Occipital lobe (tissue), 2 donors: ENCODE measurements around the gene ITFG1. TPM values are rescaled to one million over a fixed set of nuclear protein-coding genes. Genes with fewer than 3 reads are reported as not detected.
"Not testable (repeated sequence)": the region's sequence is repeated elsewhere in the genome, so short reads cannot be mapped to it uniquely, and the experiment has no call there.

Source experiments
- DNase-seq: peaks from one replicate; lab custom pipeline; 2025; lab: John Stamatoyannopoulos, UW
- total RNA-seq: library from RNA; depleted of rRNA; stranded (reverse); fragments of >200 nt; gene quantifications from one replicate; pipeline ENCODE4 v1.2.3, GENCODE V29; 2014

The ITFG1 gene
- total RNA-seq, 1 donor from 2014 or later = 187 TPM

DNA sequence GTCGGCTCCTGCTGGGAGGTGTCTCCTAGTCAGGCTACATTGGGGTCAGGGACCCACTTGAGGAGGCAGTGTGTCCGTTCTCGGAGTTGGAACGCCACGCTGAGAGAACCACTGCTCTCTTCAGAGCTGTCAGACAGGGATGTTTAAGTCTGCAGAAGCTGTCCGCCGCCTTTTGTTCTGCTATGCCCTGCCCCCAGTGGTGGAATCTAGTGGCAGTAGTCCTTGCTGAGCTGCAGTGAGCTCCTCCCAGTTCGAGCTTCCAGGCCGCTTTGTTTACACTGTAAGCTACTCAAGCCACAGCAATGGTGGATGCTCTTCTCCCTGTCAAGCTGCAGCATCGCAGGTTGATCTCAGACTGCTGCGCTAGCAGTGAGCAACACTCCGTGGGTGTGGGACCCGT is 36.0 kb downstream of the ITFG1 start:
- DNase-seq = no peak

DNA sequence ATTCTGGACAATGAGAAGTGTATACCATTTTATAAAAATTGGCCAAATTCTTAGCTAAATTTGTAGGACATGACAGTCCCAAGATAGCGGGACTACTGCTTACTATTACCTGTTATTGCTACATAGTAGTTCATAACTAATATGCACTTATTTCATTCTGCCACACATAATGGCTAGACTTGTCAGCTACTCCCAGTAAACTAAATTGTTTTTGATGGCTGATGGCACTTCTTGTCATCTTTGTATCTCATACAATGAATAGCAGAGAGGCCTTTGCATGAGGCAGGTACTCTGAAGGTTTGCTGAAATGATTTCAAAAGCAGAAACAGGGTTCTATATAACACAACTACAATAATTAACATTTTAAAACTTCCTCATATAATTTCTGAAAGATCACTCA is 44.0 kb downstream of the ITFG1 start:
- no peak for DNase-seq

DNA sequence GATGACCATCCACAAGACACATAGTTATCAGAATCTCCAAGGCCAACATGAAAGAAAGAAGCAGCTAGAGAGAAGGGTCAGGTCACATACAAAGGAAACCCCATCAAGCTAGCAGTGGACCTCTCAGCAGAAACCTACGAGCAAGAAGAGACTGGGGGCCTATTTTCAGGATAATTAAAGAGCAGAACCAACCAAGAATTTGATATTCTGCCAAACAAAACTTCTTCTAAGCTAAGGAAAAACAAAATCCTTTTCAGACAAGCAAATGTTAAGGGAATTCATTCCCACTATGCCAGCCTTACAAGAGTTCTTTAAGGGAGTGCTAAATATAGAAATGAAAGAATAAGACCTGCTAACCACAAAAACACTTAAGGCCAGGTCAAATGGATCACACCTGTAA is 47.8 kb downstream of the ITFG1 start:
- no peak for DNase-seq

DNA sequence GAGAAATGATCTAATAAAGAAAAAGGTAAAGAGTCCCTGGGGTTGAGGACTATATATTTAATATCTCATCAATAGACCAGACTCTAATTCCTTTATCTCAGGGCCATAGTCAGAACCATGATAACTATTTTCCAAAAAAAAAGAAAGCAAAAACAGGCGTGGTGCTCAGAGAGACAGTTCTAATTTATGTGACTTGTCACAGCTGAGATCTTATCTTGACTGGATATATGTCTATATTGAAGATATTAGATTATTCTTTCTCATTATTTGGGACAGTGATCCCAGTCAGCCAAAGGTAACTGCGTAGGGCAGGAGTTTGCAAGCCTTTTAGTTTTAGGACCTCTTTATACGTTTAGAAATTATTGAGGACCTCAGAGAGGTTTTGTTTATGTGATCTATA is 52.4 kb downstream of the ITFG1 start:
- no peak for DNase-seq

DNA sequence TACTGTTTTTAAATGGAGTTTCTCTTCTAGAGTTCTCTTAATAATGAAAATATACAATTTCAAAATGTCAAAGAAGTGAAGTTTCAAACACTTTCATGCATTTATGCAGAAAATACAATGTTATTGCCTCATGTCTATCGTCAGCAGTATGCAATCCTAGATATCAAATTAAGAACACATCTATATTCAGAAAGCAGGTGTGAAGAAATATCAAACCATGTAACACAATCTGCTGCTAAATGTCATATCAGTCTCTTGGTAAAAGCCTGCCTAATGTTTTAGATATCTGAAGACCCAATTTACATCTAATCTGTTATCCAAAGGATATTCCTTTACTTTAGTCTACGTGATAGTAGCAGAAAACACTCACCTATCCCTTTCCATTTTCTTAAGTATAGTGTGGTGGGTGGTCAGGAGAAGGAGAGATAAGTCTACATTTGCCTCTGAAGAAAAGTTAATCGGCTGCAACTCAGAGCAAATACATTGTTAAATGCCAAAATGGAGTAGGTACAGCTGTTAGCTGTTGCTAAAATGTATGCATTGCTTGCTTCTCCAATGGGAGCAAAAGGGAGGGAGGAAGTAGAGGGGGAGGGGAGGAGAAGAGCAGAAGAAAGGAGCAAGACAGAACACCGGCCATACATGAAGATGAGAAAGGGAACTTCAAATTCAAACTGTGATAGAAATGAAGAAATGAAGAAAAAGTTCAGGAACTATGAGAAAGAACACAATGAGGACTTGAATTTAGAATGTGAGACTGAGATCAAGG is 64.9 kb downstream of the ITFG1 start:
- no peak for DNase-seq

DNA sequence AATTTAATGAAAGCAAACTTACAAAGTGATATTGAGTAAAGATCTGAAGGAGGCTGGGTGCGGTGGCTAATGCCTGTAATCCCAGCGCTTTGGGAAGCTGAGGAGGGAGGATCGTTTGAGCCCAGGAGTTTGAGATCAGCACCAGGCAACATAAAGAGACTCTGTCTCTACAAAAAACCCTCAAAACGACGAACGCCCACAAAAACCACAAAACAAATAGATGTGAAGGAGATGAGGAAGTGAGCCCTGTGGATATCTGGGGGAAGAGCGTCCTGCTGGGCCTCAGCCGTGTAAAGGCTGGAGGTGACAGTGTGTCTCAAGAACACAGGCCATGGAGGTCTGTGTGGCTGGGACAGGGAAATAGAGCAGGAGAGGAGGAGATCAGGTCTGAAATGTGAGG is 68.8 kb downstream of the ITFG1 start:
- no peak for DNase-seq

DNA sequence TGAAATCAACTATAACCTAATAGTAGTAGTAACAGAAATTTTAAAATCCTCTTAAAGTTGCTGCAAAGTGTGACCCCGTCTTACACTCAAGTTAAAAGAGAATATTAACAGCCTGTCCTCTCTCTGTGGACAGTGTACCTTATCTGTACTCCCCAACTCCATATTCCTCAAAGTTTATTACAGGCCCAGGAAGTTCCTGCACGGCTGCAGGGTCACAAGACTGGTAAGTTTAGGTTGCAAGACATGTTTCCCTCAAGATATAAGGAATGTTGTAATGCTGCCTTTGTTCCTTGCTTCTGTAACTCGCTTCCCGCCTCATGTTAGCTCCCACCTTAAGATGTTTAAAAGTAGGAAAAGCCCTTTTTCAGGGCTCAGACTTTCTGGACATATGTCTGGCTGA is 72.2 kb downstream of the ITFG1 start:
- DNase-seq = no peak

DNA sequence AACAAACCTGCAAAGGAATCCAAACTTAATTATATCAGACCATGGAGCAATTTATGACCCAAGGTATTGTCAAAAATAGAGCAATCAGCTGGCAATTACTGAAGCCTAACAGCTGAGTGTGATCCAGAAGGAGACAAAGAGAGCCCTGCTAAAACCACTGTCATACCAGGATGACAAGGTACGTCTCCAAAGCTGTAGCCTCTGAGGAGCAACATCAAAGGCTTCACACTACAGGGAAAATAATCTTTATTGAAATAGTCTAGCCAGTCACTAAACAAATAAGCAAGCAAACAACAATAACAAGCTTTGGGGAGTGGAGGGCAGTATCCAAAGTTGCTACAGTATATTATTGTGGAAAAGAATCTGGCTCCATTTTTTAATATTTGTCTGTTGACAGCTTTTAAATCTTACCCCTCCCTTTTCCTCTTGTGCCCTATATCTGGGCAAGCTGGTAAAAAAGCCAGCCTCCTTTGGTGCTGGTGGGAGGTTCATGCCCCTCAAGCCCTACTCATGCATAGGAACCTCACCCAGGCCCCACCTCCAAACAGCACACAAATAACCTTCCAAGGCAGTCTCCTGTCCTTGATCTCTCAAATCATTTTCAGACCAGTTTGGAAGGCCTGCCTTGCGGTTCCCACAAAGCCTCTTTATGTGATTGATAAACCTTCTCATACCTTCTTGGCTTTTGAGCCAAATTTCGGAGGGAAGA is 73.7 kb downstream of the ITFG1 start:
- no peak for DNase-seq

DNA sequence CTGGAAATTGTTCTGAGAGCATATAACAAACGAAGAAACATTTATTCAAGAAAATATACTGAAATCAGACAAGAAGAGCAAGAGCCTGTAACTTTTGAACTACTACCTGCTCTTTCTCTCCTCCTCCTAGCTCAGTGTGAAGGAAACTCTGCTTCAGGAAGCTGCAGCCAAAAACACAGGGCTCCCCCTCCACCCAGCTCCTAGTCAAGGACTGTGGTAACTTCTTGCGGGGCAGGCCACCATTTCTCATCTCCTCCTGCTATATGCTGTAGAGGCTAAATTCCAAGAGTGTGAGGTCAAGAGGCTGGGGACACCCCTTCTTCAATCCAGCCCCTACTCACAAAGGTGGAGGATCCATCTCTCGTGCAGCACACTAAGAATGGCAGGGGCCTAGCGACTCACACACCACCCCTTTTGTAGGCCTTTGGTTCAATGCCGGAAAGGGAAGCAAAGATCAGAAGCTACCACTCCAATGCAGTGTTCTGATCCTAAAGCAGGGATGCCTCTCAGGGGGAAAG is 74.6 kb downstream of the ITFG1 start:
- DNase-seq = no peak

DNA sequence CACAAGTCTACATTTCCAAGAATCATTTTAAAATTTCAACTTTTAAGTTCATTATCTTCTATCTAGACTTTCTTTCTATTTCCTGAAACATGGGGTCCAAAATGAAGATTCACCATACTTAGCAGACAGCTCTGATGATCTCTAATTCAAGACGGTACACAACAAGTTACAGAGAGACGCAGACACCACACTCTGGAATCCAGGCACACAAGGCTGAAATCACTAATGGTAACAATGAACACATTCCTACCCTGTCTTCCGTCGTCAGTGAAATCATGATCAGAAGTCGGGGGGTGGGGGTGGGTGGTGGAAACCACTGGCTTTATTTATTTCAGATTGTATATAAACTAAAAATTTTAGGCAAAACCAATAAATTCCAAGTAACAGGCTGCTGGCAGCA is 78.5 kb downstream of the ITFG1 start:
- no peak for DNase-seq

DNA sequence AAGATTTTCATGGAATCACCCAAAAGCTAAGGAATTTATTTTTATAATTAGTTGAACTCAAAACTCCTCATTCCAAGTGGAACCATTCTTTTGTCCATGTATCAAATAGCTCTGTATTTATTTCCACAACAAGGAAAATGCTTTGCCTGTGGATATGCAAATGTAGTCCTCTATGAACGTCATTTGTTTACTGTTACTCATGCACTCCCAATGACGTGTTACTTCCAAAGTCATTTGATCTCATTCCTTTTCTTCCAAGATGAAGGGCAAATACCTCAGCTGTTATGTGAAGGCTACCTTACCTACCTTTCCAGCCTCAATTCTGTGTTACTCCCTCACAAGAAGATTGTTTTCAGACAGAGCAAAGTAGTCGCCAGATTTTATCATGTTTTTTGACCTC is 83.7 kb downstream of the ITFG1 start:
- DNase-seq = no peak

DNA sequence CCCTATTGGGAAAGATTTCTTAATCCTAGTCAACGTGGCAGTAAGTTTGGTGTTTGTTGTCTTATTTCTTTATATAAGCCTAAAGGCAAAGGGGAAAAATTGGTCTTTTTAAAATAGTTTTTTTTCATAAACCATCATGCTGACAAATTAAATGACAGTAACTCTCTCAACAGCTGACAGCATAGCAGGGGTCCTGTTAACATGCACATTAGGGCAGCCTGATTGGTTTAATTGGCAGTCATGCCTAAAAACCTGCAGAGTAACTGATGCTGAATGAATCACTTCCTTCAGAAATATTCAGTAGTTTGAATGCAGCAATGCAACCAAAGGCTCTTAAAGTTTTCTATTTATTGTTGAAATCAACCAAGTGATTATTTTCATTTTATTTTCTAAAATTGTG is 85.4 kb downstream of the ITFG1 start:
- DNase-seq = no peak

DNA sequence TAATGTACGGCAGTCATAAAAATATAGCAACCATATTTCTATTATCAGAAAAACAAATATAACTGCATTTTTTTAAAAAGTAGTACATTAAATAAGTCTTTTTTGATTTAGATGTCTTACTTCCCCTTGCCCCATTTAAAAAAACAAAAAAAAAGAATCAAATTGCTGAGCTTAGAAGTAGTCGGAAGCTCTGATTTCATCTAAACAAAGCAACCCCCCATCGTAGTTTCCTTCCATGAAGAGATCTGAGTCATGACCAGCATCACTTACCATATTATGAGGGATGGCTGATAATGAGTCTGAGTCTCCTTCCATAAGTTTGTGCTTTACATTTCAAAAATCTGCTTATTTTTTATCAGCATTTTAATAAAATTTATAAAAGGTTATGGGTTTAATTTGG is 86.2 kb downstream of the ITFG1 start:
- no peak for DNase-seq

DNA sequence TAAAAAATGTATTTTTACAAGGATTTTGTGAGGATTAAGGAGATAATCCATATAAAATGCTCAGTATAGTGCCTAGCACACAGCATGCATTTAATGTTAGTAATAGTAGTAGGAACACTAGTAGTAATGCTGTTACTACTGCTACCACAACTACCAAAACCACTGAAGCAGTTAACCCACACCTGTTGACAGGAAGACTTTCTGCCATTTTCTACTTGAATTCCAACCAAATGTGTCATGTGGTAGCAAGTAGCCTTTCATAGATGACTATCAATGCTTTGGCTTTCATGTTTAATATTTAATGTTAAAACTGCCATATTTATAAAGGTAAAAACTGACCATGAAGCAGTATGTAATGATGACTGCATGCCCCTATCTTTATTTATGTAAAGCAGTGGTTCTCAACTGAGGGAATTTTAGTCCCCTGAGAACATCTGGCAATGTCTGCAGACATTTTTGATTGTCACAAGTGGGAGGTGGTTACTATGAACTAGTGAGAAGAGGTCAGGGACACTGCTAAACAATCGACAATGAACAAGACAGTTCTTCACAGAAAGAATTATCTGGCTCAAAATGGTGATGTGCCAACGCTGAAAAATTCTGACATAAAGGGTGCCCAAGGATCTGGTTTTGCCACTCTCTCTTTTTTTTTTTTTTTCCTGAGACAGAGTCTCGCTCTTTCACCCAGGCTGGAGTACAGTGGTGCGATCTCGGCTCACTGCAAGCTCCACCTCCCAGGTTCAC is 89.4 kb downstream of the ITFG1 start:
- DNase-seq = no peak

DNA sequence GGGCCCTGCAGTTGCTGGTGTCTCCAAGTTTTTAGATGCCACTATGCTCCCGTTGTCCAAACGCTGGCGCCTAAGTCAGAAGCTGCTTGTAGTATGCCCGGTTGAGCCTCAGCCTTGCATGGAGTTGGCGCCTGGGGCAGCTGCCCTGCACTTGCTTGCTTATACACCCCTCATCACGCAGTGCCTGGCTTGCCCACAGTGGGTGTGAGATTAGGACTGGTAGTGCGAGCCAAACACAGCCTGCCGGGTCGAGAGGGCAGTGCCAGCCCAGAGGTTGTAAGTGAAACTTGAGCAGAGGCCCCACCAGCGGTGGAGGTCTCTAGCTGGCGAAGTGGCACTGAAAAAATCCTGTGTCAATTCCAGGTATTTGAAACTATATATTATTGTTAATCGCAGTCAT is 90.3 kb downstream of the ITFG1 start:
- no peak for DNase-seq

DNA sequence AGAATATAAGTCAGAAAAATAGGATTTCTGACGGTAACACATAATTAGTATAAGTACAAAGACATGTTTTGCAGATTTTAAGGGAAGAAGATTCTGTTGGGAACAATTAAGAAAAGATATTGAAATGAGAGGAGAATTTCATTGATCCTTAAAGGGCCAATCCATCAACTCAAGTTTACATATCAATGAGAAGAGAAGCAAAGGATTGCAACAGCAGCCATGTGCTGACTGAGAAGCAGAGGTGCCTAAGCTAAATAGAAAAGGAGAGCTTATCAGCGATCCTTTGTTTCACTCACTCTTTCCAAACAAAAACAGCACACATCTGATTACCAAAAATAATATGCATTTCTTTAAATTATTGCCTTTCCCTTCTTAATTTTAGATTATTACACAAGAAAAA is 94.6 kb downstream of the ITFG1 start:
- no peak for DNase-seq

DNA sequence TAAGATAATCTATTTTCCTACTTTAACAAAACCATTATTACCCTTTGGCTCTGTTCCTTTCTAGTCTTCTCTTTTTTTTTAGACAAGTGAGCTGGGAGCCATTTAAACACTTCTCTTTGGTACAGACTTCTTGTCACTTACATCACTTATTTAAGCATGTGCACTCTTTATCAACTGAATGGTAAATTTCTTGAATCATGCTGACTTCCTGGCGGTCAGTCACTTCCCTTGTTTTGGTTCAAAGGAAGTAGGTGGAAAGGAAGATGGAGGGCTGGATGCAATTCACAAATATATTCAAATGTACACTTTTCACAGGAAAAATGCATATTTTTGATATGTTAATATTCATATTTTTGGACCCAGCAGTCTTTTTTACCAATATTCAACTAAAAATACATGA is 97.1 kb downstream of the ITFG1 start:
- DNase-seq = no peak

DNA sequence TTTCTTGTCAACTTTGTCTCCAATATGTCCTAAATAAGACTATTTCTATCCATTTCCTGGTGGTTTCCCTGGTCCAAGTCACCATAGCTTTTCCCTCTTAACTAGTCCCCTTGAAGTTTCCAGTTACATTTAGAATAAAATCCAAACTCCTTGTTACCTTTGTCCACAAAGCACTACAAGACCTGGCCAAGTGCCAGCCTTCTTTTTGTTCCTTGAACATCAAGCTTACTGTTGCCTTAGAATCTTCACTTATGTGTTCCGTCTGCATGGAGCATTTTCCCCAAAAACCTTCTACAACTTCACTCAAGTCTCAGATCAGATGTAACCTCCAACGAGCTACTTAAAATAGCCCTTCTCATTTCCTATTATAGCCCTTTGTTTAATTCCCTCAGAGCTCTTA is 101.4 kb downstream of the ITFG1 start:
- DNase-seq = no peak

DNA sequence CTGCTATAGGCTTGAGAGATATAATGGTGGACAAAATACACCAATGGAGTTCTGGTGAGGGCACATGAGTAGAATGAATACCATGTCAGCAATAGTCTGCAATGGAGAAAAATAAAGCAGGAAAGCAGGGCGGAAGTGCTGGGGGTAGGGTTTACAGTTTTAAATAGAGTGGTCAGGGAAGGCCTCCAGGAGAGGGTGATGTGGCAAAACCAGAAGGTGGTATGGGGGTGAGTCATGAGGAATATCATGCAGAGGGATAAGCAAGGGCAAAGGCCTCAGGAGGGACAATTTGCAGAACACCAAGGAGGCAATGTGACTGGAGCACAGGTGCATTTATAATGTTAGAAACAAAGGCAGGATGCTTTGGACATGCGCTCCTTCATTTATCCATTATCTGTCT is 102.0 kb downstream of the ITFG1 start:
- no peak for DNase-seq

DNA sequence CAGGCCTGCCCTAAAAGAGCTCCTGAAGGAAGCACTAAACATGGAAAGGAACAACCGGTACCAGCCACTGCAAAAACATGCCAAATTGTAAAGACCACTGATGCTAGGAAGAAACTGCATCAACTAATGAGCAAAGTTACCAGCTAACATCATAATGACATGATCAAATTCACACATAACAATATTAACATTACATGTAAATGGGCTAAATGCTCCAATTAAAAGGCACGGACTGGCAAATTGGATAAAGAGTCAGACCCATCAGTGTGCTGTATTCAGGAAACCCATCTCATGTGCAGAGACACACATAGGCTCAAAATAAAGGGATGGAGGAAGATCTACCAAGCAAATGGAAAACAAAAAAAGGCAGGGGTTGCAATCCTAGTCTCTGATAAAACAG is 111.8 kb downstream of the ITFG1 start:
- not testable (repeated sequence) for DNase-seq

DNA sequence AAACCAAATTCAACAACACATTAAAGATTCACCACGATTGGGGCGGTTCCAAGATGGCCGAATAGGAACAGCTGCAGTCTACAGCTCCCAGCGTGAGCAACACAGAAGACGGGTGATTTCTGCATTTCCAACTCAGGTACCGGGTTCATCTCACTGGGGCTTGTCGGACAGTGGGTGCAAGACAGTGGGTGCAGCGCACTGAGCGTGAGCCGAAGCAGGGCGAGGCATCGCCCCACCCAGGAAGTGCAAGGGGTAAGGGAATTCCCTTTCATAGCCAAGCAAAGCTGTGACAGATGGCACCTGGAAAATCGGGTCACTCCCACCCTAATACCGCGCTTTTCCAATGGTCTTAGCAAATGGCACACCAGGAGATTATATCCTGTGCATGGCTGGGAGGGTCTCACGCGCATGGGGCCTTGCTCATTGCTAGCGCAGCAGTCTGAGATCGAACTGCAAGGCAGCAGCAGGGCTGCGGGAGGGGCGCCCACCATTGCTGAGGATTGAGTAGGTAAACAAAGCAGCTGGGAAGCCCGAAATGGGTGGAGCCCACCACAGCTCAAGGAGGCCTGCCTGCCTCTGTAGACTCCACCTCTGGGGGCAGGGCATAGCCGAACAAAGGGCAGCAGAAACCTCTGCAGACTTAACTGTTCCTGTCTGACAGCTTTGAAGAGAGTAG is 113.7 kb downstream of the ITFG1 start:
- not testable (repeated sequence) for DNase-seq

DNA sequence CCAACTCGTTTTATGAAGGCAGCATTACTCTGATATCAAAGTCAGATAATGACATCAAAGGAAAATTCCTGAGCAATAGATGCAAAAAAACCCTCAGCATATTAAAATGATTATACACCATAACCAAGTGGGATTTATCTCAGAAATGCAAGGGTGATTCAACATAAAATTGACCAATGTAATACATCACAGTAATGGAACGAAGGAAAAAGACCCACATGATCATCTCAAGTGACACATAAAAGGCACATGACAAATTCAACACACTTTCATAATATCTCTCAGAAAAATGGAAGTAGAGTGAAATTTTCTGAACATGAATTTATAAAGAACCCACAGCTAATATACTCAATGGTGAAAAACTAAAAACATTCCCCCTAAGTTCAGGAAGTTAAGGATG is 118.8 kb downstream of the ITFG1 start:
- DNase-seq = no peak
